Fibroblast of villous mesenchyme (primary cell): ENCODE results near the gene CEP350. TPM values are rescaled to one million over a fixed set of nuclear protein-coding genes. Genes with fewer than 3 reads are reported as not detected.

Experiments
- DNase-seq: peaks from one replicate; pipeline ENCODE4 v3.0.0-alpha.2; 2010; ENCODE audit warnings: low read depth
- H3K4me3 ChIP-seq: 2 replicates; pipeline ENCODE4 v1.5.1; 2011; ENCODE audit warnings: low read depth, mild to moderate bottlenecking, low read length
- total RNA-seq: library from RNA; depleted of rRNA; stranded (reverse); fragments of >200 nt; gene quantifications from 2 replicates; pipeline ENCODE4 v1.2.3, GENCODE V29; 2012
- TF ChIP-seq, protein P1 (sequence below): IDR thresholded peaks from 2 replicates; pipeline ENCODE4 v1.5.1; 2012; ENCODE audit warnings: low read depth, mild to moderate bottlenecking, low read length; ENCODE audit not compliant: insufficient read depth

Gene CEP350
- total RNA-seq, 1 donor, result 72.1 TPM

DNA sequence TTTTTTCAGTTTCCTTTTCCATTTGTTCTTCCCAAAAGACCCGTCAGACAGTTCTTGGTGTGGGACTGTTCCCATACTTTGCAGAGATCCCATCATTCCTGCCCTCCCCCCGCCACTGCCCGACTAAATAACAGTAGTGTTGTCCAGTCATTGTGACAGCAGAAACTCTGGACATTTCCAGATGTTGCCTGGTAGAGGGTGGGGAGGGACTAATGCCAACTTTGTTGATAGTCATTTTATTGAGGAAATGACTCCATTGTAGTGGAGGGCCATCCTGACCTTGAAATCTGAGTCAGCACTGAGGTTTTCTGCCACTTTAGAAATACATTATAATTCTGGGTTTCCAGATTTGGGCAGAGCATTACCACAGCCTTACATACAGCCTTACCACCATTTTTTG is 85.4 kb downstream of the CEP350 start:
- H3K4me3 ChIP-seq, result no peak overlapping the region
- DNase-seq, result peak; percentile 52
- TF ChIP-seq, protein P1, sequence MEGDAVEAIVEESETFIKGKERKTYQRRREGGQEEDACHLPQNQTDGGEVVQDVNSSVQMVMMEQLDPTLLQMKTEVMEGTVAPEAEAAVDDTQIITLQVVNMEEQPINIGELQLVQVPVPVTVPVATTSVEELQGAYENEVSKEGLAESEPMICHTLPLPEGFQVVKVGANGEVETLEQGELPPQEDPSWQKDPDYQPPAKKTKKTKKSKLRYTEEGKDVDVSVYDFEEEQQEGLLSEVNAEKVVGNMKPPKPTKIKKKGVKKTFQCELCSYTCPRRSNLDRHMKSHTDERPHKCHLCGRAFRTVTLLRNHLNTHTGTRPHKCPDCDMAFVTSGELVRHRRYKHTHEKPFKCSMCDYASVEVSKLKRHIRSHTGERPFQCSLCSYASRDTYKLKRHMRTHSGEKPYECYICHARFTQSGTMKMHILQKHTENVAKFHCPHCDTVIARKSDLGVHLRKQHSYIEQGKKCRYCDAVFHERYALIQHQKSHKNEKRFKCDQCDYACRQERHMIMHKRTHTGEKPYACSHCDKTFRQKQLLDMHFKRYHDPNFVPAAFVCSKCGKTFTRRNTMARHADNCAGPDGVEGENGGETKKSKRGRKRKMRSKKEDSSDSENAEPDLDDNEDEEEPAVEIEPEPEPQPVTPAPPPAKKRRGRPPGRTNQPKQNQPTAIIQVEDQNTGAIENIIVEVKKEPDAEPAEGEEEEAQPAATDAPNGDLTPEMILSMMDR, result no peak

DNA sequence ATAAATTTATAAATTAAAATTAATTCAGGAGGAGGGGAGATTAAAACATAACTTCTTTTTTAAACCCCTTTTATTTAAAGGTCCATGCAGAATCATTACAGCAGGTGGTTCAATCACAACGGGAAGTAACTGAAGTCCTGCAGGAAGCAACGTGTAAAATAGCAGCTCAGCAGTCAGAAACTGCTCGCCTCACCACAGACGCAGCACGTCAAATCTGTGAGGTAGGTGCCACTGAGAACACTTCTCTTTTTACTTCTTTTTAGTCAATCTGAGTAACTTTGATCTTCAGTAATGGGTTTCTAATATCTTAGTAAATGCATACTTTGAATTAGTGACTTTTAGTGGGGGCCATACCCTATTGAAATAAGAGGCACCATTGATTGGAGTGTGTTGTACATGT is 87.0 kb downstream of the CEP350 start:
- H3K4me3 ChIP-seq, result no peak overlapping the region
- TF ChIP-seq, protein P1, result no peak
- no peak for DNase-seq

DNA sequence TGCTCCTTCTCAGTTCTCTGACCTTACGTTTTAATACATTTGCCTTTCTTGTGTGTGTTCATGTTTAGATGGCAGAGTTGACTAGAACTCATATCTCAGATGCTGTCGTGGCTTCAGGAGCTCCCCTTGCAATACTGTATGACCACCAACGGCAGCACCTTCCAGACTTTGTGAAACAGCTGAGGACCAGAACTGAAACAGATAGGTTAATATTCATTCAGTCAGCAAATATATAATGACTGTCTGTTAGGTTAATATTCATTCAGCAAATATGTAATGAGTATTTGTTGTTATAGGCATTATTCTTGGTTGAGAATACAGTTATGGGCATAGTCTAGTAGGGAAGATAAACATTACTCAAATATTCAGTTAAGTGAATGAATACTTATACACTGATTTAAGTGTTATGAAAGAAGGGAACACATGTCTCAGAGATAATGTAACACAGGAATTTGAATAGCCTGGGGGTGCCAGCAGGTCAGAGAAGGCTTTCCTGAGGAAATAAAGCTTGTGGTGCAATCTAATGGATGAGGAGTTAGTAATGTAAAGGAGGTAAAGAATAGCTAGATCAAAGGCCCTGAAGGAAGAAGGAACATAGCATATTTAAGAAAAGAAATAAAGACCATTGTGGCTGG is 88.5 kb downstream of the CEP350 start:
- peak; percentile 65 for DNase-seq
- H3K4me3 ChIP-seq, result no peak overlapping the region
- TF ChIP-seq, protein P1, result no peak

DNA sequence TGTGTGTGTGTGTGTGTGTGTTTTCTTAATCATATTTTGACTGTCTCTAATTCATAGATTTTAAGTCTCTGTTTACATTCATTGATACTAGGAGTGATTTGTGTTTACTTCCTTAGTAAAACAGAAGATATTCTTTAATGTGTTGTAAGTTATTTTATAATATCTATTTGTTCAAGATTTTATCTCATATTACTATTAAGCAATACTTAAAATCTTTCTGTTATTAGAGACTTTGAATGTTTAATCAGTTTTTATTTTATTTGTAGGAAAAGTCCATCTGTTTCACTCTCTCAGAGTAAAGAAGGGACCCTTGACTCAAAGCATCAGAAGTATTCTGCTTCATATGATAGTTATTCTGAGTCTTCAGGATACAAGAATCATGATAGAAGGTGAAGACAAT is 89.2 kb downstream of the CEP350 start:
- no peak overlapping the region for H3K4me3 ChIP-seq
- no peak for DNase-seq
- TF ChIP-seq, protein P1, result no peak

DNA sequence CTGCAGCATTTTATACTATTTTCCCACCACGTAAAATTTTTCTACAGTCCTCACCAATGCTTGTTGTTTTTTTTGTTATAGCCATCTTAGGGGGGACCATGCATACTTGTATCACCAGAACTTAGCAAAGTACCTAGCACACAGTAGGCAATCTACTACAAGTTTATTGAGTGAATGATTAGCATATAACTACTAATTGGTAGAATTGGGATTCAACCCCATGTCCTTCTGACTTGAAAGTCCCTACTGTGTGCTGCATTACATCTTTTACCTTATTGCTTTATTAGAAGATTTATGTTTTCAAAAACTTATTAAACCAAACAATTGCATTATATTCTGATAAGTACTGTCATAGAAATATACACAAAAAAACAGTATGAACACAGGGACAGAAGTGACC is 92.1 kb downstream of the CEP350 start:
- TF ChIP-seq, protein P1, result no peak
- H3K4me3 ChIP-seq, result no peak overlapping the region
- no peak for DNase-seq

DNA sequence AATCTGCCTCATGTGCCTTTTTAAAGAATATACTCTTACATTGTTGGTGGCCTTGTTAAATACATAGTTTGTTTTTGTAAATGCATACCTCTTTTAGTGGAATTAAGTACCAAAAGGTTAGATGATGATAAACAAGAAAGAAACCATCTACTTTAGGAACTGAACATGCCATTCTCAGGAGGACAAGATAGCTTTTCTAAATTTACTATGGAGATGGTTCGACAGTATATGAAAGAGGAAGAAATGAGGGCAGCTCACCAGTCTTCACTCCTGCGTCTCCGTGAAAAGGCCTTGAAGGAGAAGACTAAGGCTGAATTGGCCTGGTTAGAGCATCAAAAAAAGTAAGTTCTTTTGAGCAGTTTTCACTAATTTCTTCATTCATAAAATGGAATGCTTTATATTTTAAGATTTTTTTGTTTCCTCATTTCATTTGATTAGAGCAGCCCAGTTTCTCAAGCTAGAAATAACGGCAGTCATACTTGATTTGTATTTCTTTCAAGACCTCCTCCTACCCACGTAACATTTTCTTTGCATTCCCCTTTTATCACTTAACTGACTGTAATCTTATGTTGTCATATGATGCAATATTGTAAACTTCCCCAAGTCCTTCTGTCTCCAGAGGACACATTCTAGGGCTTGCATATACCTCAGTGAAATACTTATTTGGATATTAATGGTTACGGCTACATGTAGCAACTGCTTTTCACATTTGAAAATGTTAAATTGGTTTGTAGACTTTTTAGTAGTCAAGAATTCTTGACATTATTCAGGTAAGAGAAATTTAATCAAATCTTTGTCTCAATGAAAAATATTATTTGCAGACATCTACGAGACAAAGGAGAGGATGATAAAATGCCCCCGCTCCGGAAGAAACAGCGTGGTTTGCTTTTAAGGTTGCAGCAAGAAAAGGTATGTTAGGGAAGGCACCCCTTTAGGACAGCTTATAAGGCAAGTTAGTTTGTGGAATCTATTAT is 99.3 kb downstream of the CEP350 start:
- DNase-seq, result peak; percentile 76
- TF ChIP-seq, protein P1, result no peak
- no peak overlapping the region for H3K4me3 ChIP-seq
